ENCODE data around the gene FBXO46.

FBXO46 gene

DNA sequence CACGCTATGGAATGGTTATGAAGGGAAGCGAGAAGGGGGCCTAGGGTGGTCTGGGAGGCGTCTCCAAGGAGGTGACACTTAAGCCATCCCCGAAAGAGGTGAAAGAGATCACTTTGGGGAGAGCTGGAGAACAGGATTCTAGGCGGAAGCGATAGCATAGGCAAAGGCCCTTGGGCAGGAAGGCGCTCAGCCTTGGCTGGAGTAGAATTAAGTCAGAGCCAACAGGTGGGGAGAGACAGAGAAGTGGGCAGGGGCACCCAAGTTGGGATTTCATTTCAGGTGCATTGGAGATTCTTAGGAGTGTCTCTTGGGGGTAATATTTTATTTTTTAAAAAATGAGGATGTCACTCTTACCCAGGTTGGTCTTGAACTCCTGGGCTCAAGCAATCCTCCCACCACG lies 48.6 kb downstream of the FBXO46 start:
- DNase-seq (ENCODE audit: low read depth), result no peak

DNA sequence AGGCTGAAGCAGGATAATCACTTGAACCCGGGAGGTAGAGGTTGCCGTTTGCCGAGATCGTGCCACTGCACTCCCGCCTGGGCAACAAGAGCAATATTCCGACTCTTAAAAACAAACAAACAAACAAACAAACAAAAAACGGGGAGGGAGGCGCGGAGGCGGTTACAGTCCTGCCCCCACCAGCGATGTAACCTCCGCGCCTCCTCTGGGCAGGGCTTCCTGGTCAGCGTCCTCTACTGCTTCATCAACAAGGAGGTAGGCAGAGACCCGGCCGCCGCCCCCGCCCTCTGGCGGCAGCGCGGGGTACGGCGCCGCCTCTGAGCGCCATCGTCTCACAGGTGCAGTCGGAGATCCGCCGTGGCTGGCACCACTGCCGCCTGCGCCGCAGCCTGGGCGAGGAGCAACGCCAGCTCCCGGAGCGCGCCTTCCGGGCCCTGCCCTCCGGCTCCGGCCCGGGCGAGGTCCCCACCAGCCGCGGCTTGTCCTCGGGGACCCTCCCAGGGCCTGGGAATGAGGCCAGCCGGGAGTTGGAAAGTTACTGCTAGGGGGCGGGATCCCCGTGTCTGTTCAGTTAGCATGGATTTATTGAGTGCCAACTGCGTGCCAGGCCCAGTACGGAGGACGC lies 49.2 kb downstream of the FBXO46 start:
- peak; percentile 82 for DNase-seq (ENCODE audit: low read depth)

DNA sequence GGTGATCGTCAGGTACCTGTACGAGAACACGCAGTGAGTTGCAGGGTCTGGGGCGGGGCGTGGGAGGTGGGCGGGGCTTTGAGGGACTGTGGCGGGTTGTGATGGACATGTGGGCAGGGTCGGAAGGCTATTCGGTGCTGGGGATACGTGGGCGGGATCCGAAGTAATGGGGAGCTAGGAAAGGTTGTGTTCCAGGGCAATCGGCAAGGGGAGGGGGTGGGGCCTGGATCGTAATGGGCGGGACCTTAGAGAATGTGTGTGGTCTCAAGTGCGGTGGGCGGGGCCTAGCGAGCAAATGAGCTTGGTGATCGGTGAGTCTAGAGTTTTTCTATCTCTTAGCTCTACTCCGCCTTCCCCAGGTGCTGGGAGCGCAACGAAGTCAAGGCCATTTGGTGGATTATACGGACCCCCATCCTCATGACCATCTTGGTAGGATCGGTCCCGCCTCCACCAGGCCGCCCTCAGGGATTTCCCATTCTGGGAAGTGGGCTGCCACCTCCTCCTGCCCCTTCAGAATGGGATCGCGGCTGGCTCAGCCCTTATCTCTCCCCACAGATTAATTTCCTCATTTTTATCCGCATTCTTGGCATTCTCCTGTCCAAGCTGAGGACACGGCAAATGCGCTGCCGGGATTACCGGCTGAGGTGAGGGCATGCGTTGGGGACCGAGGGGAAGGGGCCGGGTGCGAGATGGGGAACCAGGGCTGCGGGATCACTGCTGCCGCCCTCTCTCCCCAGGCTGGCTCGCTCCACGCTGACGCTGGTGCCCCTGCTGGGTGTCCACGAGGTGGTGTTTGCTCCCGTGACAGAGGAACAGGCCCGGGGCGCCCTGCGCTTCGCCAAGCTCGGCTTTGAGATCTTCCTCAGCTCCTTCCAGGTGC lies 53.1 kb downstream of the FBXO46 start:
- peak; percentile 87 for DNase-seq (ENCODE audit: low read depth)

DNA sequence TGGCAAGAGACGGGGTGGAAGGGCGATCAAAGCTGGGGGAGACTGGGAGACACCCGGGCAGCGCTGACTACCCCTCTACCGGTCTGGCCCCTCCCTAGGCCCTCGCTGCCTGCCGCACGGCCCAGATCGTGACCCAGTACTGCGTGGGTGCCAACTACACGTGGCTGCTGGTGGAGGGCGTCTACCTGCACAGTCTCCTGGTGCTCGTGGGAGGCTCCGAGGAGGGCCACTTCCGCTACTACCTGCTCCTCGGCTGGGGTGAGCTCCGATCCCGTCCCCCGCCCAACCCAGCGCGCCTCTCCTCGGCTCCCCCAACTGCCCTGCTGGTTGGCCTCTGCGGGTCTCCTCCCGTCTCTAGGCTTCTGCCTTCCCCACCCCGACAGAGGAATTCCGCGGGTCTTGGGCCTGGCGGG lies 53.8 kb downstream of the FBXO46 start:
- no peak for DNase-seq (ENCODE audit: low read depth)

DNA sequence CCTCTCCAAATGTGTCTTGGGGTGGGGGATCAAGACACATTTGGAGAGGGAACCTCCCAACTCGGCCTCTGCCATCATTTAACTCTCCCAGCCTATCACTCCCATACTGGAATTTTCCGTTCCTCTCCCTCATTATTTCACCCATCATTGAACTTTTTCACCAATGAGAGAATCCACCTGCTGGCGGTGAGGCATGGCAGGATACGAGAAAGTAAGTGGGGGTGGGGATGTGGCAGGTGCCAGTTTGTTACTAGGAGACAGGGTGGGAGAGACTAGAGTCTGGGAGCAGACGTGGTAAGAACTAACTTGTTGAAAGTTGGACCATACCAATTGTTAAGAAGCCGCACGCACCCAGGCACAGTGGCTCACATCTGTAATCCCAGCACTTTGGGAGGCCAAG lies 55.8 kb downstream of the FBXO46 start:
- no peak for DNase-seq (ENCODE audit: low read depth)

DNA sequence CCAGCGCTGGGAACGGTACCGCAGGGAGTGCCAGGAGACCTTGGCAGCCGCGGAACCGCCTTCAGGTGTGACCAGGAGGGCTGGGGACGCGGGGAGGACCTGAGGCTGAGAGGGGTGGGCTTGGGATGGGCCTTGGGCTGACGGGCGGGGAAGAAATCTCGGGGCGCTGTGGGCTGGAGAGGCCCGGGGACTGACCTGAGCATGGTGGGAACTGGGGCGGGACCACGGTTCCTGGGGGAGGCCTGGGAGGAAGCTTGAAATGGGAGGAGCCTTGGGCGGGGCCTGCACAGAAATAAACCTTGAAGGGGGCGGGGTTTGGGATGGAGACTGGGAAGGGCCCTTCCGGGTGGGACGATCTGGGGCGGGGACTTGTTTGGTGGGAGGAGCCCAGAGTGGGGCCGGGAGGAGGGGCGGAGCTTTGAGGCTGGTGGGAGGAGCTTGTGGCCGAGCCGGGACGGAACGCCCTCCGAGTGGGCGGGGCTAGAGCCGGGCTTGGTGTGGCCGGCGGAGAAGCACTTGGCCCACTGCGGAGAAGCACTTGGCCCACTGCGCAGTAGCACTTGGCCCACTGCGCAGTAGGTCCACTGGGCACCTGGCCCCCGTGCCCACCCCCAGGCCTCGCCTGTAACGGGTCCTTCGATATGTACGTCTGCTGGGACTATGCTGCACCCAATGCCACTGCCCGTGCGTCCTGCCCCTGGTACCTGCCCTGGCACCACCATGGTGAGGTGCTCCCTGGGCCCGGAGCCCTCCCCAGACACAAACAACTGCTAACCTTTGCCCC lies 59.8 kb downstream of the FBXO46 start:
- DNase-seq (ENCODE audit: low read depth), result peak; percentile 72

DNA sequence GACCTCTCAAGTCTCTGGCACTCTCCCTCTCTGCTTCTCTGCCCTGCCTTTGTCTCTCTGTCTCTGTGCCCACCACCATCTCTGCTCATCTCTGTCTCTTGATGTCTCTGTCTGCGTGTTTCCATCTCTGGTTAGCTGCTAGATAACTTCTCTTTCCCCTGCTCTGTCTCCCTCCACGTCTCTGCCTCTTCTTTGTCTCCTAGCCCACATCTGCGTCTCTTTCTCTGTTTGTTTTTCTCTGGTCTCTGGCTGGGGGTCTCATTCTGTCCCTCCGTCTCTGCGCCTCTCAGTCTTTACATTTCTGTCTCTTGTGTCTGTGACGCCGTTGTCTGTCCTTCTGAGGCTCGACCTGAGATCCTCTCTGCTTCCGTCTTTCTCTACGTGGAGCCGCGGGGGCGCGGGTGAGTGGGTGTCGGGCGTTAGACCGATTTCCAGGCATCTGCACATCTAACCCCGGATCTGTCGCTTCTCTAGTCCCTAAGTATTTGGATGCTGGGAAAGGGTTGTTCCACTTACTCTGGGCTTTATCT lies 62.3 kb downstream of the FBXO46 start:
- no peak for DNase-seq (ENCODE audit: low read depth)

DNA sequence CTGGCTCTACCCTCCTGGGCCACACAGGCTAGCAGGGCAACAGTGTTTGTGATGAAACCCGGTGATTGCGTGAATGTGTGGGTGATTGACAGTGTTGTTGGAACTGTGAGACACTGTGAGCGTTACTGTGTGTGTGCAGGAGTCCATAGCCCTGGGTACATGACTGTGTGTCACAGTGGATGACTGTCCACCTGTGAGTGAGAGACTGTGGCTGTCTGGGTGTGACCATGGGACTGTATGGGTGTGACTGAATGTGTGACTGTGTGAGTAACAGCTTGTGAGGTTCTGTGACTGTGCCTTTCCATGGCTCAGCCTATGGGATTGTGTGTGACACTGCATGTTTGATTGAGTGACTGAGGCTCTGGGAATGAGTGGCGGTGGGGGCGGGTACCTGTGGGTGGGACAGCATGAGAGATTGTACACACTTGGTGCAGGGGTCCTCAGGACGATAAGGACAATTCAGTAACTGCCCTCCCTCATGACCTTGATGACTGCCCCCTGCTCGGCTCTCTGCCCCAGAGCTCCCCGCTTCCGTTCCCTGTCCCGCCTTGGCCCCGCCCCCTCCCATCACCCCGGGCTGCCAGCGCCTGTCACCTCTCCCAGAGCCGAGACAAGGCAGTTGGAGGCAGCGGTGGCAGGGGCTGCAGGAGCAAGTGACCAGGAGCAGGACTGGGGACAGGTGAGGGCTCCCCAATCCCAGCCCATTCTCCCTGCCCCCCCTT lies 62.9 kb downstream of the FBXO46 start, which contains the start of gene GIPR:
GIPR (plus strand) TSS at position 602 of the 722 bp plus-strand sequence. CDS start 1,300 bp downstream, outside the sequence.
- DNase-seq (ENCODE audit: low read depth), result peak; percentile 60

DNA sequence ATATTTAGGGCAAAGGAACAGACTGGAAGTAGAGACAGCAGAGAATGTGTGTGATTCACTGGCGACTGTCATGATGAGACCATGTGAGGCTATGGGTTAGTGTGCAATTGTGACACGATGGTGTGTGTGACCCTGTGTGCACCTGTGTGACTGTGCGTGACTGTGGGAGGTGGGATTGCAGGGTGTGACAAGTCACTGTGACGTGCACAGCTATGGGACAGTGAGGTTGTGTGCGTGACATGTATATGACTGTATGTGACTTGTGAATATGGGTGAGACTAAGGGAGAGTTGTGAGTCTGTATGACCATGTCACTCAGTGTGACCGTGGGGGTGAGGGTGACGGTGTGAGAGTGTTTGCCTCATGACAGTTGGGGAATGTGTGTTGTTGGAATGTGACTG lies 66.1 kb downstream of the FBXO46 start:
- no peak for DNase-seq (ENCODE audit: low read depth)

DNA sequence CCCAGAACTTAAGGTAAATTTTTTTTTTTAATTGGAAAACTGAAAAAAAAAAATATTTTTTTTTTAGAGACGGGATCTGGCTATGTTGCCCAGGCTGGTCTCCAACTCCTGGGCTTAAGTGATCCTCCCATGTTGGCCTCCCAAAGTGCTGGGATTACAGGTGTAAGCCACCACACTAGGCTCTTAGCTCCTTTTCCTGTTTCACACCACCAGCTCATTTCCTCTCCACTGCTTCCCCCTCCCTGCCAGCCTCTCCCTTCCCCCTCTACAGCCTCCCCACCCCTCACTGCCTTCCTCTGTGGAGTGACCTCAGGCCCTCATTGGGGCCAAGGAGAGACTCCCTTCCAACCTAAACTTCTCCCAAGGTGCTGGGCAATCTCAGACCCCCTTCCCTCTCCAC lies 66.9 kb downstream of the FBXO46 start:
- DNase-seq (ENCODE audit: low read depth), result no peak

DNA sequence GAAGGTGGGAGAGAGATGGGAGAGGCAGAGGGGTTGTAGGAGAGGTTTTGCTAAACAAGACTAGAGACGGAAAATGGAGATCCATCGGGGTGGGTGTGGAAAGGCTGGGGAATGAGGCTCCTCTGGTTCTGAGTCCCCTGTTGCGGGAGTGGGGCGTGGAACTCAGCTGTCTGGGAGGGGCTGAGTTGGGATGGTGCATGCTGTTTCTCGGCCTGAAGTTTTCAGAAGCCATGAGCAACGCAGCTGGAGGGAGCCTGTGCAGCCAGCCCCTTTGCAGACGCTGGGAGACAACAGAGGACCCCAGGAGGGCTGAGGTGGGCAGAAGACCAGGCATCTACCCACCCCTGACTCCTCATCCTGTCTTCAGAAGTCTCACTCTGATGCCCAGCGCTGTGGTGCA lies 70.1 kb downstream of the FBXO46 start:
- DNase-seq (ENCODE audit: low read depth), result no peak
